CD1c-positive myeloid dendritic cell (primary cell): ENCODE measurements around the gene ARHGAP45.
A peak's percentile ranks its signal among the peaks of the same experiment; 100 is the strongest.
"Not testable (repeated sequence)": the region's sequence is repeated elsewhere in the genome, so short reads cannot be mapped to it uniquely, and the experiment has no call there.

Experiments
- DNase-seq: peaks from one replicate; pipeline ENCODE4 v3.0.0-alpha.2; 2016; ENCODE audit errors: extremely low spot score

The ARHGAP45 gene

GRCh38 chr19:1104311-1105007, 37.5 kb downstream of the ARHGAP45 start:
- DNase-seq = peak; percentile 94

- no peak for DNase-seq
Observed at GRCh38 chr19:1105008-1105872, 38.3 kb downstream of the ARHGAP45 start.

- no peak for DNase-seq
Observed at GRCh38 chr19:1105873-1106840, 39.2 kb downstream of the ARHGAP45 start.

- peak; percentile 38 for DNase-seq
Observed at GRCh38 chr19:1106841-1107660, 40.1 kb downstream of the ARHGAP45 start.

GRCh38 chr19:1107661-1108261, 40.8 kb downstream of the ARHGAP45 start:
- no peak for DNase-seq

- no peak for DNase-seq
Observed at GRCh38 chr19:1108291-1109031, 41.5 kb downstream of the ARHGAP45 start.

- DNase-seq = no peak
Observed at GRCh38 chr19:1109032-1109551, 42.1 kb downstream of the ARHGAP45 start.

GRCh38 chr19:1109697-1110671, 43.0 kb downstream of the ARHGAP45 start:
- DNase-seq = no peak

GRCh38 chr19:1110809-1111640, 44.1 kb downstream of the ARHGAP45 start:
- no peak for DNase-seq

GRCh38 chr19:1111641-1112267, 44.8 kb downstream of the ARHGAP45 start:
- no peak for DNase-seq

- DNase-seq = no peak
Observed at GRCh38 chr19:1112268-1113029, 45.5 kb downstream of the ARHGAP45 start.

GRCh38 chr19:1113030-1113985, 46.3 kb downstream of the ARHGAP45 start:
- peak; percentile 95 for DNase-seq

- no peak for DNase-seq
Observed at GRCh38 chr19:1113986-1114483, 47.1 kb downstream of the ARHGAP45 start.

GRCh38 chr19:1114728-1115127, 47.8 kb downstream of the ARHGAP45 start:
- not testable (repeated sequence) for DNase-seq
